Measurements from ENCODE around the gene KPNA3.
"Not testable (repeated sequence)": the region's sequence is repeated elsewhere in the genome, so short reads cannot be mapped to it uniquely, and the experiment has no call there.

The KPNA3 gene, protein sequence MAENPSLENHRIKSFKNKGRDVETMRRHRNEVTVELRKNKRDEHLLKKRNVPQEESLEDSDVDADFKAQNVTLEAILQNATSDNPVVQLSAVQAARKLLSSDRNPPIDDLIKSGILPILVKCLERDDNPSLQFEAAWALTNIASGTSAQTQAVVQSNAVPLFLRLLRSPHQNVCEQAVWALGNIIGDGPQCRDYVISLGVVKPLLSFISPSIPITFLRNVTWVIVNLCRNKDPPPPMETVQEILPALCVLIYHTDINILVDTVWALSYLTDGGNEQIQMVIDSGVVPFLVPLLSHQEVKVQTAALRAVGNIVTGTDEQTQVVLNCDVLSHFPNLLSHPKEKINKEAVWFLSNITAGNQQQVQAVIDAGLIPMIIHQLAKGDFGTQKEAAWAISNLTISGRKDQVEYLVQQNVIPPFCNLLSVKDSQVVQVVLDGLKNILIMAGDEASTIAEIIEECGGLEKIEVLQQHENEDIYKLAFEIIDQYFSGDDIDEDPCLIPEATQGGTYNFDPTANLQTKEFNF

DNA sequence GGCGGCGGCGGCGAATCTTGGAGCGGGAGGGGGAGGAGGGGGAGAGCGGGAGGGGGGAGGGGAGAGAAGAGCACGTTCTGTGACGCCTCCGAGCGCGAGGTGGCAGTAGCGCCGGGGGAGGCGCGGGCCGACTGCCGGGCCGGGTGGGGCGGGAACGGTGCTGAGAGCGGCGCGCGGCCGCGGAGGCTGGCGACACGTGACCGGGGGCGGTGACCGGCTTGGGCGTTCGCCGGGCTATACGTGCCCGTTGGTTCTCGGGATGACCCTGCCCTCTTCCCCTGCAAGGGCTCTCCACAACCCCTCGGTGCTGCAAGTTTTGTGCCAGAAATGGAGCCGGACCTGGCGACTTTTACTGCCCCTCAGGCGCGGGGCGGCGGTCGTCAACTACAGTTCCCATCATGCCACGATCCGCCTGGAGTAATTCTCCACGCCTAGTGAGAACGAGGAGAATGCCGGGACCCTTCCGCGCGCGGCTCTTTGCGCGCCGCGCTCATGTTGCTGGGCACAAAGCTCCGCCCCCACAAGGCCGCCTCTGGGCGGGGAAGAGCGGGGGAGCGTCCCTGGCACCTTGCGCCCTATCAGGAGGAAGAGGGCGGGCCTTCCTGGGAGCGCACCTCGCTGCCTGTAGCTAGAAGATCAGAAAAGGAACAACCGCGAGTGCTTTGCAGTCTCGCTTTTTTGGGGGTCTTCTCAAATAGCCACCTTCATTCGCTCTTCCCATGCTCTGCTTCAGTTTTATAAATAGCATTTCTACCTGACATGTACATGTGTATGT is at the start of gene KPNA3:
TSS of gene KPNA3 (minus strand) at position 133 of the 775 bp plus-strand sequence. CDS start 176 bp downstream, outside the sequence.
- DNase-seq: peak; percentile 96

DNA sequence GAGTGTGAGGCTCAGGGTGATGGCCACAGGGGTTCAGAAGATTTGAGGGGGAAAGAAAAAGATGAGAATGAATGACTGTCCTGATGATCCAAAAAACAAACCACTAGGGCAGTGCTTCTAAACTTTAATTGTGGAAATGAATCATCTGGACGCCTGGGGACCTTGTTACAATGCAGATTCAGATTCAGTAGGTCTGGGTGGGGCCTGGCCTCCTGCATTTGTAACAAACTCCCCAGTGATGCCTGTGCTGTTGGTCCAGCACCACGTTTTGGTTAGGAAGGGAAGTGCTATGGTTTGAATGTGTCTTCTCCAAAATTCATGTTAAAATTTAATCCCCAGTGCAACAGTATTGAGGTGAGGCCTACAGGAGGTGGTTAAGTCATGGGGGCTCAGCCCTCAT is 49.5 kb upstream of the KPNA3 start:
- no peak for DNase-seq

DNA sequence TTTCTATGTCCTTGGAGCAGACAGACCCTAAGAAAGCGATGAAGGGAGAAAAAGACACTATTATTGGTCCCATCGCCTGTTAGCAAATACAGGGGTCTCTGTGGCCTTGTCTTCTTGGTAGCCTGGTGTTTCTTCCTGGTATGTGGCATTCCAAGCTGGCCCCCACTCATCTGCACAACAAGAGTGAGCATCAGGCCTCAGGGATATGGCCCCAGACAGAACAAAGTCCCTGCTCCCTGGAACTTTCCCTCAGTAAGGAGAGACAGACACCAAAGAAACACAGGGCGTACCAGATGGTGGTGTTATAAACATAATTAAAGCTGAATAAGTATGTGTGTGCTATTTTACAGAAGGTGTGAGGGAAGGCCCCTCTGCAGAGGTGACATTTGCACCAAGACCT is 48.2 kb upstream of the KPNA3 start:
- no peak for DNase-seq

DNA sequence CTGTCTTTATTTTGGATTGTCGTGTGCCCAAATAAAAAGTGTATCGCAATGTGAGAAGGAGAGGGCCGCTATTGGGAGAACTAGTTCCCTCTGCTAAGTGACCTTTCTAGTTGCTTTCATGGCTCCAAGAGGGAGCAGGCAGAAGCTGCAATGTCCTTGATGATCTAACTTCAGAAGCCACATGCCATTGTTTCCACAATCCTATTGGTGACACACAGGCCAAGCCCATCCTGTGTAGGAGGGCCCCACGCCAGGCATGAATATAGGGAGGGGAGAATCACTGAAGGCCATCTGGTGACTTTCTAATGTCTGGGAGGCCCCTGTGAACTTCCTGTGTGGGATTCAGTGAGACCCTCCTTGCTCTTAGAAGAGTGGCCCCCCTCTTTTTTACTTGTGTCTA is 47.8 kb upstream of the KPNA3 start:
- DNase-seq: peak; percentile 16

DNA sequence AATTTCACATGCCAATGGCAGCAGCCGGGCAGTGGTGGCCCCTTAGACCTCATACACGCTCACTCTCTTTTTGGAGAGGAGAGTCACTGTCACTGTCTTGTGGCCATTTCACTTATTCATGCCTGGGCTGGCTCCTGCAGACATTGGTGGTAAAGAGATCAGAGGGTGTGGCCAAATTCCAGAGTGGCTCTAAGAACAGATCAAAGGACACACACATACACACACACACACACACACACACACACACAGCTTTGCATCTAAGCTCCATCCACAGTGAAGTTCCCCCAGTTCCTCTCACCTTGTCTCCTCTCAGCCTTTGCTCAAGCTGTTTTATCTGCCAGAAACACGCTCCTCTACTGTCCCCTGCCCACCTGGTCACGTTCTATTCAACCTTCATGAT is 46.5 kb upstream of the KPNA3 start:
- no peak for DNase-seq

DNA sequence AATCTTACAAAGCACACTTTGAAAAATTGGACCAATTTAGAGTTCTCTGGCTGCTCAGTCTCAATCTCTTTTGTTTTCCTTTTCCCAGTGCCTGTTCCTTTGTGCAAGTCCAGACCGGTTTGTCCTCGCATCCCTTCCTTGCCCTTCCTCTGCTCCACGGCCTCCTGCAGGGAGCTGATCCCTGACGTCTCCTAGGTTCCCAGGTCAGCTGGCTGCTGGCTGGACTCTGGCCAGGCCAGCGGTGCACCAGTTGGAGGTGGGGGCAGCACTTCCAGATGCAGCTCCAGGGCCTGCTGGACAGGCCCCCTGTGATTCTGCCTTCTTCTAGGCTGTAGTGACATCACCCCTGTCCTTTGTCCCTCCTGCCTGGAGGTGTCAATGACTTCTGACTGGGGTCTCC is 44.0 kb upstream of the KPNA3 start:
- DNase-seq: no peak

DNA sequence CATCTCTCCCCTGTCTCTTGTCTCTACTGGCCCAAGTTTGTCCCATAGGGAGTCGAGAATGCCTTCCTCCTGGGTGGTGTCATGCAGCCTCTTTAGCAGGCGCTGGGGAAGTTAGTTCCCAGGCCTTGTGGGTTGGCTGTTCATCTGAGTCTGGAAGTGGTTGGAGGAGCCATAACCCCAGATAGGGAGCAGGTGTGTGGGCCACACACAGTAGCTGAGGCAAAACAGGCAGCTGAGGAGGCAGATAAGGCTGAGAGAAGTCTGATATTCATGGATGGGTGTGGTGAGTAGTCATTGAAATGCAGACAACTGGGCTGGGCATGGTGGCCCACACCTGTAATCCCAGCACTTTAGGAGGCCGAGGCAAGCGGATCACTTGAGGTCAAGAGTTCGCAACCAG is 40.9 kb upstream of the KPNA3 start:
- DNase-seq: no peak

DNA sequence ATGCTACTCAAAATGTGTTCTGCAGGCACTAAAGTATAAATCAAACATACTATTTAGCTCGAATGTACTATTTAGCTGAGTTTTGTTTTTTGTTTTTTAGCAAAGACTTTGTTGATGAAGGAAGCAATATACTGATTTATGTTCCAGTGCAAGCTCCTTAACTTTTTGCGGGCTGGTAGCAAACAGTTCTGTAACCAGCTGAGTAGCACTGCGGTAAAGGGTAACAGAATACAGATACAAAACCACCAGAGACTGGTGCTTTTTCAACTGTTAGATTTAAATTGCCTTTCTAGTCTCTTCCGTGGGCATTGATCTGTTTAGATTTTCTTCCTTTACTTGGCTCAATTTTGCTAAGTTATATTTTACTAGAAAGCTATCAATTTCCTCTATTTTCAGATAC is 39.0 kb upstream of the KPNA3 start:
- no peak for DNase-seq

DNA sequence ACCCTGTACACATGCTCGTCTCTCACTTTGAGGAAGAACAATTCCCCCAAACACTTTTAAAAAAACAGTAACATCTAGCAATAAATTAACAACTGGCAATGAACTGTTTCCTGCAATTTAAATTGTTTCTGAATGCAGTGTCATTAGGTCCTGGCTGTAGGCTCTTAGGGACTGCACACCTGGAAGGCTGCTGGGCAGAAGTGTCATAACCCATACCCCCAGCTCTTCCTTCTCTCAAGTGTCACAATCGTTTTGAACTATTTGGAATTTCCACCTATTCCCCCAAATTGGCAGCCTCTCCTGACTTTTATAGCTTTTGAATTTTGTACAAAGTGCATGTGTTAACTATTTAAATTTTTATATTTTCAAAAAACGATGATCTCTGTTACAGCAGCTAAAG is 38.2 kb upstream of the KPNA3 start:
- no peak for DNase-seq

DNA sequence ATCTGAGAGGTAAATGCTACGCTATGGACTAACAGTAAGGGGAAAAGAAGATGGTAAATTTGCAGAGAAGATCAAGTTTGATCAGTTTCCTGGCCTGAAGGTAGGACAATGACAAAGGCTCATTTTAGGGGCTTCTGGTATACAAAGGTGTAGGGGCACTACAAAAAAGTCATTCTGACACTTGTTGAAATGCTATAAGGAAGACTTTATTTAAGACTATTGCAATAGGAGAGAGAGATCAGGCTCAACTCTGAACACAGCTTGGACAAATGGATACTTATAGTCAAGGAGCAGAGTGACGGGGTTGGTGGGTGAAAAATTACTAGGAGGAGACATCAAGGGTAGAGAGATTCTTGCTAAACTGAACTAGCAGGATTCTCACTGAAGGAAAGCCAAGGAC is 37.2 kb upstream of the KPNA3 start:
- DNase-seq: no peak

DNA sequence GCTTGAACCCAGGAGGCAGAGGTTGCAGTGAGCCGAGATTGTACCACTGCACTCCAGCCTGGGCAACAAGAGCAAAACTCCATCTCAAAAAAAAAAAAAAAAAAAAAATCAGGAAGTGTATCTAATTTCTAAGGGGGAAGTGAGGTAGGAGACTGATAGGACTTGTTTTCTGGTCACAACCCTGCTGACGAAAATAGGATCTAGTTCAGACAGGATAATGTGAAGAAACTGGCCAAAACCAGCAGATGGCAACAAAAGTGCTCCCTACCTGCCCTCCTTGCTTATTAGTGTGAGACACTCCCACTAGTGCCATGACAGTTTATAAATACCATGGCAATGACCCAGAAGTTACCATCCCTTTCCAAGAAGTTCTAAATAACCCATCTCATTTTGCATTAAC is 36.0 kb upstream of the KPNA3 start:
- DNase-seq: no peak

DNA sequence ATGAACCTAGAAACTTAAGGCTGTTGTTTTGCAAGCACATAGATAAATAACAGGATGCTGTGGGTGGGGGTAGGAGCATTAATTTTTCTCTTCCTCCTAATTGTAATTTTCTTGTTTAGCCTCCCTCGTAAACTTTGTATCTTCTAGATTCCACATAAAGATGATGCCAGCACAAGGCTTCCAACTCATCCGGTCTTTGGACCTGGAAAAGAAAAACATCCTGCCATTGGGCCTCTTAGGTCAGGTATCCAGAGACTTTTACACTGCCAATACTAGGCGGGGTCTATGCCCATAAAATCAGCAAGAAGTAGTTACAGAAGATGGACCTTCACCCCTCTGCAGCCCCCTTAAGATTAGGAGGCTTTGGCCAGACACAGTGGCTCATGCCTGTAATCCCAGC is 35.4 kb upstream of the KPNA3 start:
- DNase-seq: no peak

DNA sequence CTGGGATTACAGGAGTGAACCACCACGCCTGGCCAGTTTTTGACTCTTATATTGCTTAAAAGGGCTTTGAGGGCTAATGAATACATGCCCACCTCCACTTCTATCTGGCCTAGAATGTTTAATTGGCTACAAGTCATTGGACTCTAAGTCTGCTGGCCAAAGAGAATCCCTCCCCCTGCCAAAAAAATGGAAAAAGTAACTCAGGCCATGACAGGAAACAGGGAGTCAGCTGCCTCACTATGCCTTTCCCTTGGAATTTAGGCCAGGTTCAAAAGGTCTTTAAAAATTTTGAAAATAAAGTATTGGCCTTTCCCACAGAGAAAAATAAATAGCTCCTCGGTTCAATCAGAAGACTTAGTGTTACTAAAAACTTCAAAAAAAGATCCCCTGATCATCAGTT is 34.9 kb upstream of the KPNA3 start:
- DNase-seq: no peak

DNA sequence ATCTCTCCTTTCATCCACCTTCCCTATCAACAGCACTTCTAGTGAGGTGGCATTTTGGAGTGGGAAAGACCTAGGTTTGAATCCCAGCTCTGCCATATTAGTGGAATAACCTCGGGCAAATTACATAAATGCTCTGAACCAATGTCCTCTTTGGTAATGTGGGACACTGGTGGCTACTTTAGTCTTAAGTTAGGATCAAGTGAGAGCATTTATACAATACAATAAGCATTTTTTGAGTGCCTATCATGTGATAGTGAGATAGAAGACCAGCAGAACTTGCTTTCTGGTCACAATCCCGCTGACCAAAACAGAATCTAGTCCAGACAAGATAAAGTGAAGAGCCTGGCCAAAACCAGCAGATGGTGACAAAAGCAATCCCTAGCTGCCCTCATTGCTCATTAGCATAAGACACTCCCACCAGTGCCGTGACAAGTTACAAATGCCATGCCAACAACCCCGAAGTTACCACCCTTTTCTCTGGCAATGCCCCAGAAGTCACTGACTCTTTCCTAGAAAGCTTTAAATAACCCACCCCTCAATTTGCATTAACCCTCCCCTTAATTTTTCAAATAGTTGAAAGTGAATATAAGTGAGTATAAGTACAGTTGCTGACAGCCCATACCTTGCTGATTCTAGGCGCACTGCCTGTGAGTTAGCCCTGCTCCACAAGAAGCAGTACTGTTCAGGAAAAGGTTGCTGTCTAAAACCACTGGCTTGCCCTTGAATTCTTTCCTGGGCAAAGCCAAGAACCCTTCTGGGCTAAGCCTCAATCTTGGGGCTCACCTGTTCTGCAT is 28.9 kb upstream of the KPNA3 start:
- no peak for DNase-seq

DNA sequence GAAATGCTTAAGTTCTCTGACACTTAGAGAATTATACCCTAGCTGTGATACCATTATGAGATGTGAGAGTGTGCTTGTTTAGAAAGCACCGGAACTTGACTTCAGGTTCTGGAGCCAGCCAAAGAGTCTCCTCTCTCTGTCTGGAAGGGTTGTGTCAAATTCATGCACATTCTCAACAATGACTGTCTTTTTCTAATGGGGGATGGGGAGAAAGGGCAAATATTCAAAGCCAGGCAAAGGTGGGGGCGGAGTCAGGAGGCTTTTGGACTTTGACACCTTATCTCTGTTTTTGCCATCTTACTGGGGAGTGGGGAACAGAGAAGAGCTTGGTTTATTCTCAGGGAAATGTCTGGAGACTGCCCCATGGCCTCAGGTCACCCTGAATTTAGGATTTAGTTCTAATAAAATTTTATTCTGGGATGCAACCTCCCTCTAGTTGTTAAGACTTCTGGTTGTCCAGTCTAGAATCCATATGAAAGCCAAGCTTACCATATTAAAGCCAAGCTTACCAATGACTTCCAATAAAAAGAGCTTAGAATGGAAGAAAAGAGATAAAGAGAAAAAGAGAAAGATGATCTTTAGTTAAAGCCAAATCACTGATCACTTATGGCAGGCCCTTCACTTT is 28.2 kb upstream of the KPNA3 start:
- DNase-seq: no peak

DNA sequence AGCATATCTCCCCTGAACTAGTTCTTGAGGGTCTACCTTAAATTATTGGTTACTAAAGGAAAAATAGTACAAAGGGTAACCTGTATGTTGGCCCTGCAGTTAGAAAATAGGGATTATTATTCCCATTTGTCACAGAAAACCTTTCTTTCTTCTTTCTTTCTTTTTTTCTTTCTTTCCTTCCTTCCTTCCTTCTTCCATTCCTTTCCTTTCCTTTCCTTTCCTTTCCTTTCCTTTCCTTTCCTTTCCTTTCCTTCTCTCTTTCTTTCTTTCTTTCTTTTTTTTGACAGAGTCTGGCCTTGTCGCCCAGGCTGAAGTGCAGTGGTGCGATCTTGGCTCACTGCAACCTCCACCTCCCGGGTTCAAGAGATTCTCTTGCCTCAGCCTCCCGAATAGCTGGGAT is 23.6 kb upstream of the KPNA3 start:
- not testable (repeated sequence) for DNase-seq

DNA sequence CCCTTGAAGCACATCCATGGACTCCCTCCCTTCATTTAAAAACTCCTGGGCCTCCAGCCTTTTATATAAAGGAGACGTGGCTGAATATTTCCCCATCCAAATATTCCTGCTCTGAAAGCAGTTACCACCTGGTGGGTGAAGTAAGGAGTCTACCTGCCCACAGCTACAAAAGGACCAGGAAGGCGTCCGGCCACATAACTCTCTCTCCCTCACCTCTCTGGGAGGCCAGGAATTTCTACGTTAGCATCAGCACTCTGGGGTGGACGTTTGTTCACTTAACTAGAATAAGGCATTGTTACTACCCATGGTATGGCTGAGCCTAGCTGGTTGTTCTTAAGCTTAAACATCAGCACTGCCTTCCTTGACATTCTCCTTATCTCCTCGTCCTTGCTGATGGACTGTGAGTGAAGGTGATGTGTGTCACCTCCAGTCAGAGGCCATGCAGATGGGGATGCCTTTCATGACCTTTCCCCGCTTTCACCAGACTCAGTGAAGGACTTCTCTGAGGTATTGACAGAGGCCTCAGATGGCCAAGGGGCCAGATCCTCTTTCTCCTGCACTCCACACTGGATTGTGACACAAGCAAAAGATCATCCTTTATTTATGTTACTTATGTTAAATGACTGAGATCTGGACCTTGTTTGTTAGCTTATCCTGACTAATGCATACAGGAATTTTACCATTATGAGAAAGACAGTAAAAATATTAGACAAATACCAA is 22.2 kb upstream of the KPNA3 start:
- no peak for DNase-seq

DNA sequence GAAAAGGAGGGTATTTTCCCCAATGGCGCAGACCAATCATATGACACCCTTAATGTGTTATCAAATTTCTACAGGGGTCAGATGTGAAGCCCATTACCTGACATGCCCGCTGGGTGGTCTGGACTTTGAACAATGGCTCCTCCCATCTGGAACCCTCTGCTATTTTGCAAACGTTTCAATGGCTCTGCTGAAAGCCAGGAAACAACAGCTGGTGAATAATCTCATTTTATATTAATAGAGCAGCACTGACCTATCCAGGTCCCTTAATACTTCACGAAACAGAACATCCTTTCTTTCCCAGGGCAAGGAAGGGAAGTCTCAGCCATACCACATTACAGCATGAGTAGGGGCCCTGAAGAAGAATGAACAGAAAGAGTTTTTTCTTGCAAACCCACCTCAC is 20.3 kb upstream of the KPNA3 start:
- no peak for DNase-seq

DNA sequence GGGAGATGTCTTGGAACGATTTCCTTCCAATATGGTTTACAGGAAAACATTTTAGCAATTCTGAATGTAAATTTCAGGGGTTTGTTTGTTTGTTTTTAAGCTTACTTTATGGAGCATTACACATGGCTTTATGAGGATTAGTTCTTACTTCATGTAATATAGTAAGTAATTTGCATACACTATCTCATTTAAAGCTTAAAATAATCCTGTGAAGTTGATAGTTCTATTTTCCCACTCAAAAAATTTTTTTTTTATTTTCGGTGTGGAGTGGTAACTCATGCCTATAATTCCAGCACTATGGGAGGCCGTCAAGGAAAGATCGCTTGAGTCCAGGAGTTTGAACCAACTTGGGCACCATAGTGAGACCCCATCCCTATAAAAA is 19.0 kb upstream of the KPNA3 start:
- no peak for DNase-seq

DNA sequence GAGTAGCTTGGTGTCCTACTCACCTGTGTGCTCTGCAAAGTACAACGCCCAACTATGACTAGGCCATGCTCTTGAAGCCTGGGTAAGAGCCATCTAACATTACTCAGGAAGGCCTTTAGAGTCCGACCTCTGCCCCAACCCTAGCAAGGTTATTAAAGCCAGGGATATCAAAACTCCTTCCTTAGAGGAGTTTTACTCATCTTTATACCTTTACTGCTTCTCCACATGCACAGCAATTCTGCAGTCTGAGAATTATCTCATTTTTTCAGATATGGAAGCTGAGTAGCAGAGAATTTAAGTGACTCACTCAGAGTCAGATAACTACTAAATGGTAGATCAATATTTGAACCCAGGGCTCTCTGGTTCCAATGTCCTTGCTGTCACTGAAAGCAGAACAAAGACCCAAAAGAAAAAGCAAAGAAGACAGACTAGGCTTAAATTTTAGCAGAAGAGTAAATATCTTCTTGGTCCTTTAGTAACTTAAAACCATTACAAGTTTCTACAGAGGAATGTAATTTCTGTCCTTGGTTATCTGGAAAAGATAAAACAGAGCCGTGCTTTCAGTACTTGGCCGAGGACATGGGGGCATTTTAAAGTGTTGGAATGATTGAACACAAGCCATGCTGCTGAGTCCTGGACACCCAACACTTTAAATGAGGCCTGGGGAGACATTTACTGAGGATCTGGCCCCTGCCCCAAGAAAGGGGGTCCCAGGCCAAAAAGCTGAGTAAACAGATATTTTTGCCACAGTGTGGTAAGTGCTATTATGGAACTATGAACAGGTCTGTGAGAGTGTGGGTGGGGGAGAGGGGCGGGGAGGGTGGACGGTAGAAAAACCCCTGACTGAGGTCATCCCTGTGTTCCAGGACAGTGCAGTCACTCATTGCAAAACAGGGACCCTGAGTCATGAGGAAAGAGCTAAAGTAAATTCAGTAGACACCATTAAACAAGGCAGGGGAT is 18.4 kb upstream of the KPNA3 start:
- no peak for DNase-seq

DNA sequence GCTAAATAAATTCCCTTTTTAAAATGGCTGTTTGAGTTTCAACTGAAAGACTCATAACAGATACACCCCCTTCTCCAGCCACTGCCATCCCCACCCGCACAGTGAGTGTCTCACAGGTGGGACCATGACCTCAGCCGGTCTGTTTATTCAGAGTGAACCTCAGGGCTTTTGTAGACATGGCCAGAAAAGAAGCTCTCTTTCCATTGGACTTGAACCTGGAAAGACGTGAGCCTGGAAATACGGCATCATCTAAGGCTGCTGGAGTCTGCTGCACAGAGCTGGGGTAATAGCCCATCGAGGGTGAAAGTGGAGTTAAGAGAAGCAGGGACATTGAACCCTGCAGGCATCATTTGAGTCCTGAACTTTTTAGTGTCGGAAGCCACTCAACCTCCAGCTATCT is 15.2 kb upstream of the KPNA3 start:
- DNase-seq: no peak
